Activated CD4-positive, alpha-beta T cell treated with anti-CD3 and anti-CD28 coated beads for 24 hours (primary cell): ENCODE results near the gene FOXE1.

ENCODE experiments used
- DNase-seq, 2 donors: peaks; one replicate each; pipeline ENCODE4 v3.0.0-alpha.2; 2020; ENCODE audit warnings: low read depth in 2 of 2

FOXE1 gene

DNA sequence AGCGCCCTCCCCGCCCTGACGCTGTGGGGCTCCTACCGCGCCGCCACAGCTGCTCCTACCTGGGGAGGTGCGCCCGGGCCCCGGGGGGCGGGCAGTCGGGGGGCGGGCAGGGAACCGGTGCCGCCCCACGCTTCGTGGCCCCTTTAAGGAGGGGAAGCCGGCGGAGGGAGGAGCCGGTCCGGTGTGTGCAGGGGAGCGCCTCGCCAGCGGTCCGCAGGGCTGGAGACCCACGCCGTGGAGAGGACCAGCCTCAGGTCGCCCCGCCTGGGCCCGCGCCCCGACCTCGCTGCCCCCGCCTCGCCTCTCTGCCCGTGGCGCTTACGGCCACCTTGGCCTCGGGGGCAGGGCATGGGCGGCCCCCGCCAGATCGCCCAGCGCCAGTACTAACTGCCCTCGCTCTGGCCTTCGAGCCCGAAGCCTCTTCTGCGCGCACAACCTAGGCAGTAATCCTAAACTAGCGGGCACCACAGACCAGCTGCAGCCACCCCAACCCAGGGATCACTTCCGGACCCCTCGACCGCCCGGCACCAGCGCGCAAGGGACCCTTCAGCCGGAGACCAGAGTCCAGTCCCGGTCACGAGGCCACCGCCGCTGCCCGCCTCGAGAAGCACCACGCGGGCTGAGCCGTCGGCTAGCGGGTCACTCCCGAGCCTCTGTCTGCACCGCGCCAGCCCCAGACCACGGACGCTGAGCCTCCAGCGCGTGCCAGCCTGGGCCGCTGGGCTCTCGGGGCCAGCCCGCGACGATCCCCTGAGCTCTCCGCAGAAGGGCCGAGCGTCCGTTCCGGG is at the start of gene FOXE1:
TSS of gene FOXE1 (plus strand) at position 171 of the 788 bp plus-strand sequence. CDS start 689 bp downstream, outside the sequence.
- no peak for DNase-seq

DNA sequence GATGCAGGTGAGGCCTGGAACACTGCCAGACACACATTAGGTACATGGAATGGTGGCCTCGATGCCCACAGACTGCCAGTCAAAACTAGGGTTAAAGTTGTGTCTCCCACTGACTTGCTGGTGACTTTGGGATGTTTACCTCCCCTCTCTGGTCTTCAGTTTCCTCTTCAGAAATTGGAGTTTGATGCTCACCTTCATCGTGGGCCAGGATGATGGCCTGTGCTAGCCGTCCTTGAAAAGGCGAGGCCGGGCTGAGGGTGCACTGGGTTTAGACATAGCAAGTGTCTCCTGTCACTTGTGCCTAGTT is 49.0 kb upstream of the FOXE1 start:
- DNase-seq: no peak

GRCh38 chr9:97806721-97807120 is 46.3 kb upstream of the FOXE1 start:
- no peak for DNase-seq

- no peak for DNase-seq
These were observed 45.3 kb upstream of the FOXE1 start for GRCh38 chr9:97807681-97808080.

- DNase-seq: no peak
These were observed 44.6 kb upstream of the FOXE1 start for GRCh38 chr9:97808415-97808814.

DNA sequence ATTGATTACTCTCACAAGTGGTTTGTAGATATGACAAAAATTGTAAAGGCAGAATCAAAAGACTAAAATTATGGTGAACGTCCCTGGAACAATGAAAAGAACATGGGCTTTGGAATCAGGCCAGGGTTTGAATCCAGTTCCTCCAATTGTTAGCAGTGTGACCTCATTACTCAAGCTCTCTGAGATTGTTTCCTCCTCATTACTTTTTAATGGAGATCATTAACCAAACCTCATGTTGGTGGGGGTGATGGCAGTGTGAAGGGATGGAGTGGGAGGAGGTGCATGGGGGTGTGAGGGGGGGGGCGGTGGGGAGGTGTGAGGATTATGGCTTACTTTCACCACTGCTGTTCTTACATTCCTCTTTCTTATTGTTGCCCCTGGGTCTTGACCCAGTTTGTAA is 44.1 kb upstream of the FOXE1 start:
- DNase-seq: no peak

GRCh38 chr9:97809666-97810344 is 43.2 kb upstream of the FOXE1 start:
- no peak for DNase-seq

- no peak for DNase-seq
These were observed 41.3 kb upstream of the FOXE1 start for GRCh38 chr9:97811533-97812246.

- no peak for DNase-seq
These were observed 40.8 kb upstream of the FOXE1 start for GRCh38 chr9:97812247-97812543.

- DNase-seq: no peak
These were observed 40.0 kb upstream of the FOXE1 start for GRCh38 chr9:97813072-97813471.

GRCh38 chr9:97819735-97820134 is 33.3 kb upstream of the FOXE1 start:
- no peak for DNase-seq

- DNase-seq: no peak
These were observed 32.7 kb upstream of the FOXE1 start for GRCh38 chr9:97820373-97820772.

GRCh38 chr9:97830884-97831829 is 21.9 kb upstream of the FOXE1 start:
- DNase-seq: no peak

DNA sequence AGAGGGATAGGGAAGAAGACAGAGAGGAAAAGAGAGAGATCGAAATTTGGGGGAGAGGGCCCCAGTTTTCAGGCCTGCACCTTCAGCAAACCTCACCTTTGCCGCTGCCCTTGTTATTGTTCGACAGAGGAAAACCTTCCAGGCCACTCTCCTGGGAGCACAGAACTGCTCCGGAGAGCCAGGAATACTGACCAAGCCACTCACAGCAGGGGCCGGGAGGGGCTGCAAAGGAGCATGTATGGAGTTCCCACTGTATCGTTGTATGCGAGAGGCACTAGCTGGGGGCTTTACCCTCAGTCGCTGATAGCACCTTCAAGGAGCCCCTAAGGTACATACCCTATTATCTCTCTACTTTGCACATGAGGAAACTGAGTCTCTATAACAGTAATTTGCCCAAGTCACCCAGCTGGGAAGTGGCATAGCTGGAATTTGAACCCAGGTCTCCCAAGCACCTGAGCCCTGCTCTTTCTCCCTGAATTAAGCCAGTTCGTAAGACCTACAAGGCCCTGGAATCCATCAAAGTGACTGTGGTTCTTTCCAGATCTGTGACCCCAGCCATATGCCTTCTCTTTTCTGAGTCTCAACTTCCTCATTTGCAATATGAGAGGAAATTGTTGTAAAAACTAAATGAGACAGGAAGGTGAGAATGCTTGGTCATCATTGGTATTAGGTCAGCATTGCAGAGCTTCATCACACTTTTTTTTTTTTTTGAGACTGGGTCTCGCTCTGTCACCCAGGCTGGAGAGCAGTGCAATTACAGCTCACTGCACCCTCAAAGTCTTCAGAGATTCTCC is 21.0 kb upstream of the FOXE1 start:
- DNase-seq: no peak

DNA sequence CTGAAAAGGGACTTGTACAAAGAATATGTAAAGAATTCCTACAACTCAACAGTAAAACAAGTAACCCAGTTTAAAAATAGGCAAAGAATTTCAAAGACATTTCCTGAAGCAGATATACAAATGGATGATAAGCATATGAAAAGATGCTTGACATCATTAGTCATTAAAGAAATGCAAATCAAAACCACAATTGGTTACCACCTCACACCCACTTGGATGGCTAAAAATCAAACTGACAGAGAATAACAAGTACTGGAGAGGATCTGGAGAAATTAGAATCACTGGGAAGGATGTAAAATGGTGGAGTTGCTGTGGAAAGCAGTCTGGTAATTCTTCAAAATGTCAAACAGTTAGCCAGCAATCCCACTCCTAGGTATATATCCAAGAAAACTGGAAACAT is 12.5 kb upstream of the FOXE1 start:
- DNase-seq: no peak

GRCh38 chr9:97842960-97843359 is 10.1 kb upstream of the FOXE1 start:
- no peak for DNase-seq

DNA sequence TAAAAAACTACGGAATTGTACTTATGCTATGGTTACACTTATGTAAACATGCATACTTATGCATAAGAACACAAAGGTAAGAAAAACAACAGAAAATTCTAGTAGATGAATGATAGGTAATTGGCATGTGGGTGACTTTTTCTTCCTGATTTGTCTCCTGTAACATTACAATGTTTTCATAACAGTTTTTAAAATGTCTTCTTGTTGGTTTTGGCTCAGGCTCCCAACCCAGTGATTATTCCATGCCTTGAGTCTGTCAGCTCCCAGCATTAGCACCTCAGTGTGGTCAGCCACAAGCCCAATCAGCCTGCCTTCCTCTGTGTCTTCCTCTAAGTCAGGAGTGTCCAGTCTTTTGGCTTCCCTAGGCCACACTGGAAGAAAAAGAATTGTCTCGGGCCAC is 7.9 kb upstream of the FOXE1 start:
- DNase-seq: no peak

DNA sequence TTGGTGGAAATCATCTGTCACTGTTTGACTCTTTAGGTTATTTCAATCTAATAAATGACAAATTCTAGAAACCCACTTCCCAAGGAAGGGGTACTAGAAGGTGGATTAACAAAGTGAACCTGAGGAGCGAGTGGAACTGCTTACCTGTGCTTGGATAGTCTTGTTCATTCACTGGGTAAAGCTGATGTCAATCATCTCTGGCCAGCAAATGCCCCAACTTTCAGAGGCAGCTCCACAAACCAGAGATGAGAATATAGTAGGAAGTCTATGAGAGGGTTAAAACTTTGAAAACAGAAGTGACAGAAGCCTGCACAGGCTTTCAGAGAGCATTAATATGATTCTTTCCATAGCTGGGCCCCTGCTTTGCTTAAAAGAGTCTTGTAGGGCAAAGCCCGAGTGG is 7.3 kb upstream of the FOXE1 start:
- no peak for DNase-seq

DNA sequence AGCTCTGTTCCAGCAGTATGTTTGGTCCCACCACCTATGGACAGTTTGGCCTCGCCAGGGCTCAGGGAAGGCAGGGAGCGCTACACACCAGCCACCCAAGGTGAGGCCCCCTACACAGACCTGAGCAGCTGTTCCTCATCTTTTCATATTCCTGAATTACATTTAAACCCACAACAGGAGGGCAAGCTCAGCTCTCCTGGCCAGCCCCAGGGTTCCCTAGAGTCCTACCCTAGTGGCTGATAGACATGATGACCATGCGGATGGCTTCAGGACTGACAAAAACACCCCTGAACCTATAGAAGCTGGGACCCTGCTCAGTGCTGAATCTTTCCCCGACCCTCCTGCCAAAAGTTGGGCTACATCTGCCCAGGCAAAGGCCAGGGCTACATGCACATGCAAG is 6.7 kb upstream of the FOXE1 start:
- DNase-seq: no peak

GRCh38 chr9:97847474-97848214 is 5.4 kb upstream of the FOXE1 start:
- DNase-seq: no peak

DNA sequence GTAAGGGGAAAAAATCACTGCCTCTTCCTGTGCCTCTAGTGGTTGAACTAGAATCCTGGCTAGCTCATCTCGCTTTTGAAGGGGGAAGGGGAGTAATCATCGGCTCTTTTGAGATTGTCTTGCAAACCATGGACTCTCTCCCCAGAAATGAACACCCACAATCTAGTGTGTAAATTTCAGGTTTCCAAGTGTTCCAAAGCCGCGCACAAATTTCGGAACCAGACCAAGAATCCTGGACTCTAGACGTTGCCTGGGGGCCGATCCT is 4.9 kb upstream of the FOXE1 start:
- DNase-seq: no peak
